Measurements from ENCODE around the gene UBE3A.
"Not testable (repeated sequence)": the region's sequence is repeated elsewhere in the genome, so short reads cannot be mapped to it uniquely, and the experiment has no call there.

Gene UBE3A

GRCh38 chr15:25439369-25439836 lies 579 bp upstream of the UBE3A start:
- peak in 5 of 58 donors; percentile 30 to 77 (median 41) for DNase-seq

- DNase-seq: peak in 51 of 58 donors; percentile 7 to 78 (median 50)
These were observed 835 bp downstream of the UBE3A start for GRCh38 chr15:25437777-25438600.

- DNase-seq: no peak
These were observed 2.1 kb downstream of the UBE3A start for GRCh38 chr15:25436707-25437106.

DNA sequence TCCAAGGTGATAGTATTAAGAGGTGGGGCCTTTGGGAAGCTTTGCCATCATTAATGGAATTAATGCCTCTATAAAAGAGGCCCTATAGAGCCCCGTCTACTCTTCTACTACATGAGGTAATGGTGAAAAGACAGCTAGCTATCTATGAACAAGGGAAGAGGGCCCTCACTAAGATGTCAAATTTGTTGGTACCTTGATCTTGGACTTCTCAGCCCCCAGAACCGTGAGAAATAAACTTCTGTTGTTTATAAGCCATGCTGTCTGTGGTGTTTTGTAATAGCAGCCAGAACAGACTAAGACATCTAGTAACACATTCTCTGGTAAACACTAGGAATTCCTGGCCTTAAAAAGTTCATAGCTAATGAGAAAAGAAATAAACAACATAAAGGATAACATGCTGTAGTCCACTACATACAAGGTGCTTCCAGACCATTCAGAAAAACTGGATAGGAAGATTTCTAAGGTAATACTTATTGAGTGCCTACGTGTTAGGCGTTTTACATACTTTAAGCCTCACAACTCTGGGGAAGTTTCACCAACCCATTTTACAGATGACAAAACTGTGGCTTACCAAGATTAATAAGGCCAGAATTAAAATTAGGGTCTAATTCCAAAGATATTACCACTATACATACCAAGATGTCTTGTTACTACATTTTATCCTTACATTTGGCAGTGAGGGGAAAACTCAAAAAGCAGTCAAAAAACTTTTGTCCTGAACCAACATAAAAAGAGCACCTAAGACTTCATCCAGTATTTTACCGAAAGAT lies 3.2 kb downstream of the UBE3A start:
- no peak for DNase-seq

DNA sequence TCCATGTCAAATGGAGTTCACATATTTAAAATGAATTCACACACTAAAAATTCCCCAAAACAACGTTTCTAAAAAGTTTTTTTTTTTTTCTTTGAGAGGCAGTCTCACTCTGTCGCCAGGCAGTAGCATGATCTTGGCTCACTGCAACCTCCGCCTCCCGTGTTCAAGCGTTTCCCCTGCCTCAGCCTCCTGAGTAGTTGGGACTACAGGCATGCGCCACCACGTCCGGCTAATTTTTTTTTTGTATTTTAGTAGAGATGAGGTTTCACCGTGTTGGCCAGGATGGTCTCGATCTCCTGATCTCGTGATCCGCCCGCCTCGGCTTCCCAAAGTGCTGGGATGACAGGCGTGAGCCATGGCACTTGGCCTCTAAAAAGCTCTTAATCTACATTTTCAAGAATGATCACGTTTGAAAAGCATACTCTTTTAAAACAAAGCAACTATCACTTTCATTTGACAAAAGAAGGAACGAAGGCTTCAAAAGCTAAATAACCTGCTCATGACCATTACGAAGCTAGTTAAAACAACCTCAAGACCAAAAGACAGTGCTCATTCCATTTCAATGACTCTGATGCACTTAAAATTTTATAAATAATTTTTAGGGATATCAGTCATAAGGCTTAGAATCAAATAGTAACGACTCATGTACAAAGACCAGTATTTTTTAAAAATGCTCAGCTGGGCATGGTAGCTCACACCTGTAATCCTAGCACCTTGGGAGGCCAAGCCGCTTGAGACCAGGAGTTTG lies 5.5 kb downstream of the UBE3A start:
- DNase-seq: no peak

DNA sequence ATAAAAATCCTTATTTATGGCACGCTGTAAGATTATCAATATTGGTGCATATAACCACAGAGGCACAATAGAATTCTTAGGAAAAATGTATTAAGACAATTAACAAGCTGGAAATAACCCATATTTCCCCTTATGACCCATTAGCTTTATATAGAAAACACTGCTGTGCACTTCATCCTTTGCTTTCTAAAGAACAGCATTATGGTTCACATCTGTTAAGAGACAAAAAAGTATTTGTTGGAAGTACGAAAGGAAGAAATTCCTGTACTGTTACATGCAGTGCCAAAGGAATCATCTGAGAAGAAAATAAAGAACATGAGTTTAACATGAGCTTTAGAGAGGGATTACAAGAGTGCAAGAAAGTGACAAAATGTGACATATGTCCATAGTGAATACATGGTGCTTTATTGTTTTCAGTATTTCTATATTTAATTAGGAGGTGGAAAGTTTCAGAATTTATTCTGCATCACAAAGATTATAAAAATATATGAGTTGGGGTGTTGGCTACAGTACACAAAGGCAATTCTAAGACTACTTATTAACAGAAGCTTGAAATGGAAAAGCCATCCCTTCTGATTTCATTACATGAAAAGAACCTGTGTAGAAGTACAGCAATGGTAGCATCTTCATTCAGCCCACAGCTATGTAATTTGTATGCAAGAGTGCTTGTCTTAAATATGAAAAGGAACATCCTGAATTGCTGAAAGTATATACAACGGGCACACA lies 6.8 kb downstream of the UBE3A start:
- no peak for DNase-seq

- DNase-seq: no peak
These were observed 11.0 kb downstream of the UBE3A start for GRCh38 chr15:25427861-25428260.

DNA sequence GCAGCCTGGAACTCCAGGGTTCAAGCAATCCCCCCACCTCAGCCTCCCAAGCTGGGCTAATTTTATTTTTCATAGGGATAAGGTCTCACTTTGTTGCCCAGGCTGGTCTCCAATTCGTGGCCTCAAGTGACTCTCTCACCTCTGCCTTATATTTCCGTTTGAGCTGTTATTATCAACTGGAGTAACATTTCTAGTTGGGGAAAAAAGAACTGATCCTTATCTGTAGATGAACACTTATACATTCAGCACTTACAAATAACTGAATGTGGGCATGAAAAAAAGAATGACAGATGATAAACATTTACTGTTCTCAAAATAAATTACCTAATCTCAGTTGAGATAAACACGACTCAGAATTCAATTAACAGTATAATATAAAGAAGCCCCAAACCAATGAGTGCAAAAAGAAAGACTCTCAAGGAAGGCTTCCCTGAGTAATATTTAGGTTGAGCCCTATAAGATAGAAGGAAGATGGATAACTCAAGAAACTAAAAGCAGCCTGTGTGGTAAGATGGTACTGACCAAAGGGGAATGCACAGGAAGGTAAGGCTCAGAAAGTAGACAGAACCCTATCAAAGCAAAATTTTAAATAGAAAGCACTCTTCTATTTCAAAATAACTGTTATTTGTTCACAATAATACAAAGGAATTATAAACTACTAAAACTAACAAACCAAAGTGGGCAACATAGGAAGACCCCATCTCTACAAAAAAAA lies 11.8 kb downstream of the UBE3A start:
- DNase-seq: no peak

GRCh38 chr15:25424073-25424472 lies 14.8 kb downstream of the UBE3A start:
- DNase-seq: no peak

DNA sequence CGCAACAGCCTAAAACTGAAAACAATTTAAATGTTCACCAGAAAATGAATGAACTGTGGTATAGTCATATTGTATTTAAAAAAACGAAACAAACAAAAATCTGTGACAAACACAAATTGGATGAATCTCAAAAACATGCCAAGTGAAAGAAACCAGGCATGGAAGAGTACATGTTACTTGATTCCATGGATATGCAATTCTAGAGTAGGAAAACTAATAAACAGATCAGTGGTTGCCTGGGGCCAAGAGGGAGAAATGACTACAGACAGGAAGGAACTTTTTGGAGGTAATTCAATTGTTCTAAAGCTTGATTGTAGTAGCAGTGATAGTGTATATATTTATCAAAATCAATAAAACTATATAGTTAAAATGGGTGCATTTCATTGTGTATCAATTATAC lies 16.8 kb downstream of the UBE3A start:
- DNase-seq: no peak

GRCh38 chr15:25418202-25418601 lies 20.6 kb downstream of the UBE3A start:
- DNase-seq: no peak

DNA sequence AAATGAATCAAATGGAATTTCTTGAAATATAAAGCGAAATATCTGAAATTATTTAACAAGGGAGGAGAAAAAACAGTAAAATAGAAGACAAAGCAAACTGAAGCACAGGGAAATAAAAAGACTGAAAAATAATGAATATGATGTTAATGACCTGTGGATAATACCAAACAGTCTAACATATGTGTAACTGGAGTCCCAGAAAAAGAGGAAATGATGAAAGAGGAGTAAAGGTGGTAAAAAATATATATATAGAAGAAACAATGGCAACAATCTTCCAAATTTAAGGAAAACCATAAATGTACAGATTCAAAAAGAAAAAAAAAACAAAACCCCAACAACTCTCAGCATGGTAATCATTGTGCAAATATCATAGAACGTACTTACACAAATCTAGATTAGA lies 21.2 kb downstream of the UBE3A start:
- no peak for DNase-seq

DNA sequence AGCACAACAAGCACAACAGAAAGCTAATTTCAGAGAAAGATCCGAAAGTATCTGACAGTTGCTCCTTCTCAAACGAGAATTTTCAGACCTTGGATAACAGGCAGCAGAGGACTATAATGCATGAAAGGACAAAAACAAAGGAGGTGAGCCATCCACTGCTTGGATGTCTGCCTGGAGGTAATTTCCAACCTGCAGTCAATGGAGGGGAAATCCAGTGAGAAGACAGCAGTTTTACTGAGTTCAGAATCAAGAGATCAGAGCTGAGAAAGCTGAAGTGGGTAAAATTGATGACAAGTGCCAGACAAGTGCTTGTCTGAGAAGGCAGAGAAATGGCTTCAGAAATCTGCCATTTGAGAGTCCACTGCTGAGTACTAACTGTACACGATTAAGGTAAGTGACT lies 22.1 kb downstream of the UBE3A start:
- DNase-seq: no peak

DNA sequence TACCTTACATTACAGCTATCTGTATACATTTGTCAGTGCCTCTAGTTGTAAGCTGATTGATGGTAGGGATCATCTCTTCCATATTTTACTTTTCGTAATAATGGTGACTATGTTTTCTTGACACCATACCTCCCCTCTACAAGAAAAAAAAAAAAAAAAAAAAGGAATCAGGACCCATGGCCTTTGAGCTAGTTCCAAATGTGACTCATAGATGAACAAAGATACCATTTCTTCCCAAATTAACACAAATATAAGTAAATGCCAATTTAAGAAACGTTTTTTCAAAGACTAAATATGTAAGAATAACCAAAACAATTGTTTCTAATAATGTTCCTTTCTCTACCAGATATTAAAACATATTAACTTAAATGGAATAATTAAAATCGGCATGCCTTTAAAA lies 23.1 kb downstream of the UBE3A start:
- no peak for DNase-seq

DNA sequence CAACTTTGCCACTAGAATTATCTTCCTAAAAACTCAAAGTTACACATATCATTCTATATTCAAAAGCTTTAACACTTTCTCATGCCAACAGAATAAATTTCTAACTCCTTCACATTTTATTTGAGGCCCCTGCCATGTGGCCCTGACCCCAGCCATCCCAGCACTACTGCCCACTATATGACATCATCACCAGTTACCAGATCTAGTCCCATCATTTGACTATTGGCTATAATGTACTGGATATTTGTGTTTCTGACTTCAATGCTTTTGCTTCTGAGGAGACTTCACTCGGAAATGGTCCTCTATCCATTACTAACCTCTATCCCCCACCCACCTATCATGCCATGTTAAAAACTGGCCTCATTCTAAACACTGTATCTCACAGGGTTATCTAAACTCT lies 23.6 kb downstream of the UBE3A start:
- DNase-seq: no peak

DNA sequence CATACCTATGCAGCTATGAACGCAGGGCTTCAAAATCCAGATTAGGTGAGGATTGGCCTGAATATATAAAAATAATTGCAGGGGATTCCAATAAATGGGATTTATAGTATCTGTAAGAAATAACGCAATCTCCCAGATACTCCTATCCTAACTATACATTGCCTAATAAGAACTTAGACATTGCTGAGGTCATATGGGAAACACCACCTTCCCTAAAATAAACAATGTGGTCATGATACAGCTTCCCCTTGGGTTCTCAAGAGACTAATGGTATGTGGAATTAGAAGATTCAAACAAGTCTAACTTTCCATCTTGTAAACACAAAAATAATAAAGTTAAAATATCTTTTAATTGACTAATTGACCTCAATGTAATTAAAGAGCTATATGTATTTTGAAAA lies 28.2 kb downstream of the UBE3A start:
- no peak for DNase-seq

- DNase-seq: not testable (repeated sequence)
These were observed 29.1 kb downstream of the UBE3A start for GRCh38 chr15:25409731-25410130.

DNA sequence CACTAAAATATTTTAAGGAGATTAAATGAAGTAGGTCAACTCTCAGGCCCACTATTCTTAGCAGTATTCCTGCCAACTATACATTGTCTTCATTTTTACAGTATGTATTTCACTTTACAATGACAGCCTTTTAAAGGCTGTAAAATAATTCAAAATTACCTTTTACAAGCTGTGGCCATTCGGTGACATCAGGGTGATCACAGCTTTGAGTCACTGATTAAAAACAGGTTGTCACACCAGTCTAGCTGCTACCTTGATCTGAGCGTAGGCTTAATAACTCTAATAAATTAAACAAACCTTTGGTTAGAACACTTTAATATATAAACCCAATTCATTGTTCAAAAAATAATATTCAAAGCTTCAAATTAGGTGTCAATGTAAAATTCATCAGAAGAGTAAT lies 29.9 kb downstream of the UBE3A start:
- no peak for DNase-seq

- no peak for DNase-seq
These were observed 30.4 kb downstream of the UBE3A start for GRCh38 chr15:25408428-25408827.

DNA sequence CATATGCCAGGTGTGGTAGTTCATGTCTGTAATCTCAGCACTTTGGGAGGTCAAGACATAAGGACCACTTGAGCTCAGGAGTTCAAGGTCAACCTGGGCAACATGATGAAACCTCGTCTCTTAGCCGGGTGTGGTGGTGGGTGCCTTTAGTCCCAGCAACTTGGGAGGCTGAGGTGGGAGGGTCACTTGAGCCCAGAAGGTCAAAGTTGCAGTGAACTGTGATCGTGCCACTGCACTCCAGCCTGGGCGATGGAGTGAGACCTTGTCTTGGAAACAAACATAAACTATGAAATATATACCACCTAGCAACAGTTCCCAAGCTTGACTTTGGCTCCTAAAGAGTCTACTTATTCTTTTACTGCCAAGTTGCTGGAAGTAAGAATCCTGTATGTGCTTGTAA lies 30.9 kb downstream of the UBE3A start:
- DNase-seq: no peak

- DNase-seq: peak in 1 of 58 donors; percentile 6
These were observed 32.0 kb downstream of the UBE3A start for GRCh38 chr15:25406846-25407245.
